IMR-90 (cell line): ENCODE data around the gene EDARADD. TPM values are rescaled to one million over a fixed set of nuclear protein-coding genes. Genes with fewer than 3 reads are reported as not detected.

Experiments used
- ATAC-seq: fragments of 200-7000 bp; cut with Tn5 transposase; 2 replicates; pipeline ENCODE4 v1.9.1; 2020; ENCODE audit warnings: low read depth, mild to moderate bottlenecking, moderate library complexity
- BruUV-seq: library from RNA; stranded (reverse); fragments of 400-500 nt; replicated peaks from 2 replicates; lab custom pipeline; 2021; lab: Mats Ljungman, UMichigan
- CTCF ChIA-PET: fragments of 300-600 bp; formaldehyde crosslinking; extraction: SDS; loops from one replicate; lab custom pipeline; 2021; ENCODE audit warnings: antibody characterized with exemption; lab: Yijun Ruan, JAX
- POLR2A ChIA-PET: fragments of 300-600 bp; sonication (Branson Sonifier 250); formaldehyde crosslinking; loops from one replicate; lab custom pipeline; 2022; ENCODE audit warnings: antibody characterized with exemption; ENCODE audit not compliant: unreplicated experiment; lab: Charles Lee
- DNase-seq: peaks from one replicate; pipeline ENCODE4 v3.0.0; 2013
- H2AFZ ChIP-seq: replicated peaks from 2 replicates; pipeline ENCODE3; 2013; ENCODE audit warnings: low read length, mild to moderate bottlenecking; ENCODE audit not compliant: poor library complexity
- H2AK5ac ChIP-seq: 2 replicates; pipeline ENCODE4 v1.6.1; 2013; ENCODE audit warnings: low read depth, low read length, inconsistent platforms
- H2AK9ac ChIP-seq: replicated peaks from 2 replicates; pipeline ENCODE3; 2013; ENCODE audit warnings: mild to moderate bottlenecking, low read depth, low read length, moderate library complexity; ENCODE audit not compliant: poor library complexity
- H2BK120ac ChIP-seq: 2 replicates; pipeline ENCODE4 v1.6.1; 2013; ENCODE audit warnings: low read depth, low read length, inconsistent platforms
- H2BK15ac ChIP-seq: 3 replicates; pipeline ENCODE4 v1.6.1; 2013; ENCODE audit warnings: low read depth, low read length, inconsistent platforms
- H2BK20ac ChIP-seq: 2 replicates; pipeline ENCODE4 v1.6.1; 2013; ENCODE audit warnings: low read depth, mild to moderate bottlenecking, inconsistent platforms, low read length, moderate library complexity
- H2BK5ac ChIP-seq: 2 replicates; pipeline ENCODE4 v1.6.1; 2013; ENCODE audit warnings: mild to moderate bottlenecking, low read depth, low read length, inconsistent platforms; ENCODE audit not compliant: poor library complexity, severe bottlenecking
- H3K14ac ChIP-seq: replicated peaks from 2 replicates; pipeline ENCODE4 v1.6.1; 2013; ENCODE audit warnings: low read depth, low read length, inconsistent platforms
- H3K18ac ChIP-seq: 2 replicates; pipeline ENCODE4 v1.6.1; 2013; ENCODE audit warnings: low read depth, low read length, control low read depth
- H3K23ac ChIP-seq: 2 replicates; pipeline ENCODE4 v1.6.1; 2013; ENCODE audit warnings: low read depth, low read length, inconsistent platforms
- H3K27ac ChIP-seq: 2 replicates; pipeline ENCODE4 v1.5.1; 2013; ENCODE audit warnings: mild to moderate bottlenecking, control low read depth, low read length; ENCODE audit not compliant: insufficient read depth
- H3K27me3 ChIP-seq: 2 replicates; pipeline ENCODE4 v1.6.1; 2013; ENCODE audit warnings: low read length; ENCODE audit not compliant: control insufficient read depth, insufficient read depth
- H3K36me3 ChIP-seq: 2 replicates; pipeline ENCODE4 v1.6.1; 2013; ENCODE audit warnings: low read length, mixed read lengths; ENCODE audit not compliant: control insufficient read depth, insufficient read depth
- H3K4ac ChIP-seq: 2 replicates; pipeline ENCODE4 v1.6.1; 2013; ENCODE audit warnings: low read depth, low read length, inconsistent platforms
- H3K4me1 ChIP-seq: 2 replicates; pipeline ENCODE4 v1.6.1; 2013; ENCODE audit warnings: low read length, mixed read lengths; ENCODE audit not compliant: control insufficient read depth, insufficient read depth
- H3K4me2 ChIP-seq: 2 replicates; pipeline ENCODE4 v1.6.1; 2013; ENCODE audit warnings: low read depth, mild to moderate bottlenecking, control low read depth, low read length, moderate library complexity
- H3K4me3 ChIP-seq: 2 replicates; pipeline ENCODE4 v1.5.1; 2013; ENCODE audit warnings: low read depth, mild to moderate bottlenecking, control low read depth, low read length, moderate library complexity; ENCODE audit not compliant: insufficient read depth
- H3K56ac ChIP-seq: 2 replicates; pipeline ENCODE4 v1.6.1; 2013; ENCODE audit warnings: low read length, inconsistent platforms; ENCODE audit not compliant: insufficient read depth; ENCODE audit errors: extremely low read depth
- H3K79me1 ChIP-seq, 2 experiments: 2 replicates each; pipeline ENCODE4 v1.6.1; 2013; ENCODE audit warnings: low read length in 2 of 2, inconsistent platforms in 1 of 2, low read depth in 1 of 2
- H3K9ac ChIP-seq: 2 replicates; pipeline ENCODE4 v1.6.1; 2013; ENCODE audit warnings: low read depth, low read length, control low read depth
- H3K9me1 ChIP-seq: 2 replicates; pipeline ENCODE4 v1.6.1; 2013; ENCODE audit warnings: low read length, inconsistent platforms; ENCODE audit not compliant: insufficient read depth
- H3K9me3 ChIP-seq: 2 replicates; pipeline ENCODE4 v1.6.1; 2013; ENCODE audit warnings: low read length; ENCODE audit not compliant: control insufficient read depth, insufficient read depth
- H4K20me1 ChIP-seq: 2 replicates; pipeline ENCODE4 v1.6.1; 2013; ENCODE audit warnings: low read length, inconsistent platforms; ENCODE audit not compliant: insufficient read depth
- H4K5ac ChIP-seq: 2 replicates; pipeline ENCODE4 v1.6.1; 2013; ENCODE audit warnings: mild to moderate bottlenecking, low read depth, low read length, control low read depth
- H4K8ac ChIP-seq, 2 experiments: 2 replicates each; pipeline ENCODE4 v1.6.1; 2013; ENCODE audit warnings: low read depth in 2 of 2, low read length in 2 of 2, control low read depth in 1 of 2, inconsistent platforms in 1 of 2
- H4K91ac ChIP-seq: 2 replicates; pipeline ENCODE4 v1.6.1; 2013; ENCODE audit warnings: low read depth, low read length, inconsistent platforms; ENCODE audit not compliant: insufficient read depth
- CHD1 ChIP-seq: IDR thresholded peaks from 2 replicates; pipeline ENCODE4 v1.6.1; 2012; ENCODE audit warnings: low read depth, low read length, improper control_type of control experiment
- MXI1 ChIP-seq: IDR thresholded peaks from 2 replicates; pipeline ENCODE4 v1.6.1; 2012; ENCODE audit warnings: low read depth, mild to moderate bottlenecking, low read length, moderate library complexity, borderline replicate concordance
- RAD21 ChIP-seq: IDR thresholded peaks from 2 replicates; pipeline ENCODE4 v1.6.1; 2012; ENCODE audit warnings: low read length, improper control_type of control experiment
- RFX5 ChIP-seq: IDR thresholded peaks from 2 replicates; pipeline ENCODE4 v1.8.0; 2012; ENCODE audit warnings: low read depth, mild to moderate bottlenecking, low read length, moderate library complexity
- WGBS, 2 experiments: methylation state at CpG; one replicate each; pipeline versions ENCODE4 v1.1.5 to v1.1.7; 2013; ENCODE audit warnings: missing lambda C conversion rate in 2 of 2; ENCODE audit not compliant: insufficient read length in 1 of 2; ENCODE audit errors: extremely low coverage in 2 of 2; 5-methylcytosine and 5-hydroxymethylcytosine counted together
- dilution Hi-C: fragments of 300-500 bp; cut with HindIII; formaldehyde crosslinking; loops from one replicate; pipeline ENCODE4 v1.14.3; 2018; ENCODE audit warnings: low sequenced_read_pairs; ENCODE audit not compliant: unreplicated experiment
- in situ Hi-C: fragments of 300-500 bp; cut with MboI; formaldehyde crosslinking; loops from 3 replicates; pipeline ENCODE4 v1.14.3; 2019; ENCODE audit warnings: low sequenced_read_pairs, inconsistent platforms, mixed read lengths
- intact Hi-C: fragments of 100-400 bp; cut with micrococcal nuclease; formaldehyde crosslinking; loops from 2 replicates; pipeline ENCODE4 v1.10.0; 2022
- polyA plus RNA-seq, 3 experiments: library from polyadenylated mRNA; depleted of rRNA; stranded (reverse); fragments of >200 nt; gene quantifications; 2 replicates each; pipeline ENCODE4 v1.2.3, GENCODE V29; 2012; ENCODE audit warnings: low replicate concordance in 1 of 3
- total RNA-seq: library from RNA; depleted of rRNA; stranded (reverse); fragments of >200 nt; gene quantifications from 2 replicates; pipeline ENCODE4 v1.2.3, GENCODE V29; 2012
- TF ChIP-seq, protein P1 (sequence below): fragments of 150-350 bp; IDR thresholded peaks from 2 replicates; pipeline ENCODE4 v1.6.1; 2017; ENCODE audit warnings: mild to moderate bottlenecking, antibody characterized with exemption, low read length, low read depth

The EDARADD gene
- total and polyA plus RNA-seq, 2 of the 4 experiments (the other 2 are of a cell fraction), result not detected

DNA sequence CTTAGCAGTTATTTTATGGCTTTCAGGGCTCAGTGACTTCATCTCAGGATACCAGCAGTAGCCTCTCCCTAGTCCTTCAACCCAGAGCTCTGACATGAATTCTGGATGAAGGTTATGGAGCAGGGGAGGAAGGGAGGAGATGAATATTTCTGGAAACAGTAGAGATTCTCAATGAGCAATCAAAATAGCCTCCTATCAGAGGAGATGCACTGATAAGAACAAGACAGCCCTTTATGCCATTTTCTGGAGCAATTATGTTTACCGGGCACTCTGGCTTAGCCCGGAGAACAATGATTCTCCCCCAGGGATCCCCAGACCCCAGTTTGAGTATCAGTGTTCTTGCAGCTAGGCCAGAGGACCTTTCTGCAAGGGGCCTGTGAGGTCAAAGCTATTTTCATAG is 37.9 kb upstream of the EDARADD start:
- H3K36me3 ChIP-seq, result no peaks in the 10 kb centered on the region
- CTCF ChIA-PET, result no interaction called here
- H2BK120ac ChIP-seq, result no peak overlapping the region
- H3K9me1 ChIP-seq, result no peaks in the 10 kb centered on the region
- dilution Hi-C loops (no loop called here), in situ Hi-C loops (no loop called here), intact Hi-C loops (no loop called here)
- no peak overlapping the region for H2BK15ac ChIP-seq
- H4K91ac ChIP-seq, result no peak overlapping the region
- H3K14ac ChIP-seq, result no peak overlapping the region
- H3K56ac ChIP-seq, result no peak overlapping the region
- H3K4ac ChIP-seq, result no peak overlapping the region
- no peaks in the 10 kb centered on the region for H3K4me1 ChIP-seq
- WGBS, 2 experiments, result no CpG with 5 or more reads among the region's 2 CpGs
- H4K20me1 ChIP-seq, result no peaks in the 10 kb centered on the region
- H2AK9ac ChIP-seq, result no peak overlapping the region
- no peak overlapping the region for H3K18ac ChIP-seq
- H2AFZ ChIP-seq, result no peak overlapping the region
- no peak overlapping the region for H3K4me3 ChIP-seq
- ATAC-seq (no peak), DNase-seq (no peak)
- no peaks in the 10 kb centered on the region for H3K79me1 ChIP-seq
- no peak overlapping the region for H3K9ac ChIP-seq
- H3K27ac ChIP-seq, result no peak overlapping the region
- H4K8ac ChIP-seq, result no peak overlapping the region
- H3K27me3 ChIP-seq, result no peaks in the 10 kb centered on the region
- BruUV-seq, result no TSS peak
- no peaks in the 10 kb centered on the region for H3K9me3 ChIP-seq
- H2BK5ac ChIP-seq, result no peak overlapping the region
- no peak overlapping the region for H2BK20ac ChIP-seq
- H4K5ac ChIP-seq, result no peak overlapping the region
- H3K4me2 ChIP-seq, result no peak overlapping the region
- no peak for TF ChIP-seq RAD21
- TF ChIP-seq RFX5, result no peak
- TF ChIP-seq, protein P1, sequence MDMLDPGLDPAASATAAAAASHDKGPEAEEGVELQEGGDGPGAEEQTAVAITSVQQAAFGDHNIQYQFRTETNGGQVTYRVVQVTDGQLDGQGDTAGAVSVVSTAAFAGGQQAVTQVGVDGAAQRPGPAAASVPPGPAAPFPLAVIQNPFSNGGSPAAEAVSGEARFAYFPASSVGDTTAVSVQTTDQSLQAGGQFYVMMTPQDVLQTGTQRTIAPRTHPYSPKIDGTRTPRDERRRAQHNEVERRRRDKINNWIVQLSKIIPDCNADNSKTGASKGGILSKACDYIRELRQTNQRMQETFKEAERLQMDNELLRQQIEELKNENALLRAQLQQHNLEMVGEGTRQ, result no peak
- TF ChIP-seq CHD1, result no peak
- TF ChIP-seq MXI1, result no peak
- no peak overlapping the region for H2AK5ac ChIP-seq
- H3K23ac ChIP-seq, result no peak overlapping the region
- POLR2A ChIA-PET, result no interaction called here
